Measurements from ENCODE around the gene DSC1.
"Not testable (repeated sequence)": the region's sequence is repeated elsewhere in the genome, so short reads cannot be mapped to it uniquely, and the experiment has no call there.

Gene DSC1, protein sequence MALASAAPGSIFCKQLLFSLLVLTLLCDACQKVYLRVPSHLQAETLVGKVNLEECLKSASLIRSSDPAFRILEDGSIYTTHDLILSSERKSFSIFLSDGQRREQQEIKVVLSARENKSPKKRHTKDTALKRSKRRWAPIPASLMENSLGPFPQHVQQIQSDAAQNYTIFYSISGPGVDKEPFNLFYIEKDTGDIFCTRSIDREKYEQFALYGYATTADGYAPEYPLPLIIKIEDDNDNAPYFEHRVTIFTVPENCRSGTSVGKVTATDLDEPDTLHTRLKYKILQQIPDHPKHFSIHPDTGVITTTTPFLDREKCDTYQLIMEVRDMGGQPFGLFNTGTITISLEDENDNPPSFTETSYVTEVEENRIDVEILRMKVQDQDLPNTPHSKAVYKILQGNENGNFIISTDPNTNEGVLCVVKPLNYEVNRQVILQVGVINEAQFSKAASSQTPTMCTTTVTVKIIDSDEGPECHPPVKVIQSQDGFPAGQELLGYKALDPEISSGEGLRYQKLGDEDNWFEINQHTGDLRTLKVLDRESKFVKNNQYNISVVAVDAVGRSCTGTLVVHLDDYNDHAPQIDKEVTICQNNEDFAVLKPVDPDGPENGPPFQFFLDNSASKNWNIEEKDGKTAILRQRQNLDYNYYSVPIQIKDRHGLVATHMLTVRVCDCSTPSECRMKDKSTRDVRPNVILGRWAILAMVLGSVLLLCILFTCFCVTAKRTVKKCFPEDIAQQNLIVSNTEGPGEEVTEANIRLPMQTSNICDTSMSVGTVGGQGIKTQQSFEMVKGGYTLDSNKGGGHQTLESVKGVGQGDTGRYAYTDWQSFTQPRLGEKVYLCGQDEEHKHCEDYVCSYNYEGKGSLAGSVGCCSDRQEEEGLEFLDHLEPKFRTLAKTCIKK

DNA sequence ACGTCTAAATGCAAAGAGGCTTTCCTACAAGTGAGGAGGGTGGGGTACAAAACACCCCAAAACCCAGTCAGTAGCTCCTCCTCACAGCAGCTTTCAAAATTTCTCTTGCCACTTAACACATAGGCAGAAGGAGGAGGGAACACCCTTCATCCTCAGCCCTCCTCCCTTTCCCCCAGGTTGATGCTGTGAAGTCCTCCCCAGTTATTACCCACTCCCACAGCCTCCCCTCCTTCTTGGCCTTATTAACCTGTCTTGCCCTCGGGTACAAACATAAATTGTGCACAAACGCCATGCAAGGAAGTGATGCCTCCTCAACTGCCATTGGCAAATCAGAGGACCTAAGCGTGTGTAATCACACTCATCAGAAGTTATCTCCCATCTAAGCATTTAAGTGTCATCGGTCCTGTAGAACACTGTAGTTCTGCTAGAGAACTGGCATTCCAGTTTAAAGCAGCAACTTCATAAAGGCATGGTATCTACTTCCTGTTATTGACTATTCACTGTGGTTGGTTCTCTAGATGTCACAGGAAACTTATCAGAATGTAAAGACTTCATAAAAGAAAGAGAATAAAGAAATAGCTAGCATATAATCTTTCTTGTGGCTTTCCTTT lies at the start of gene DSC1:
DSC1 (minus strand) TSS at position 32 of the 611 bp plus-strand sequence. CDS start 262 bp downstream, outside the sequence.
- no peak for DNase-seq

DNA sequence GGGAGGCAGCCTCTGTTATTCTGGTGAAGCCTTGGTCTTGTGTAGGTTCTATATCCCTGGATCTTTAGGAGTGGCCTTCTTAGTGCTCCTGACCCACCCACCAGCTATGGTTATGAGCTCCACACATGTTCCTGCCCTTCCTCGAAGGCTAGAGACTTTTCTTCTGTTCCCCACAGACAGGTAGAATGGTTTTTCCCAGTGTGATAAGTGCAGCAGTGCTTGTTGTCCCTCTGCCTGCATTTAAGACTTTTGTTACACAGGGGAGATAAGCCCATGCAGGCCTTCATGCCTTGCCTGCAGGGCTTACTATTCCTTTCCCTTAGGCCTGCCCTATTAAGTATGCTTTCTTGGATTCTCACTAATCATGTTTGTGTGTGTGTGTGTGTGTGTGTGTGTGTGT lies 48.4 kb upstream of the DSC1 start:
- DNase-seq = no peak

DNA sequence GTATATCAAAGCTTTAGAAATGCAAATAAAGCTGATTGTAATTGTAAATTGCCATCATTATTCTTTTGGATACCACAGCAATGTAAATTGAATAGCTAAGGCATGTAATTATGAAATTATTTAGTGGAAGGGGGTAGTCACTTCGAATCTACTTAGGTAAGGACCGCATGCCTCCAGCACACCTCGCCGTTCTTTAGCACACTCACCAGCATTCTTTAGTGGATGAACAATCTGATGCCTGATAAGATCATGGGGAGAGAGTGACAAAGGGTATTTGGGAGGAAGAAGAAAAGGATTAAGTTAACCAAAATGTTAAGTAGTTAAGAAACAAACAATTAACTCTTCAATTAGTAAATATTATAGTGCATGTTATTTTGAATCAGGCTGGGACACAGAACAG lies 46.4 kb upstream of the DSC1 start:
- no peak for DNase-seq

DNA sequence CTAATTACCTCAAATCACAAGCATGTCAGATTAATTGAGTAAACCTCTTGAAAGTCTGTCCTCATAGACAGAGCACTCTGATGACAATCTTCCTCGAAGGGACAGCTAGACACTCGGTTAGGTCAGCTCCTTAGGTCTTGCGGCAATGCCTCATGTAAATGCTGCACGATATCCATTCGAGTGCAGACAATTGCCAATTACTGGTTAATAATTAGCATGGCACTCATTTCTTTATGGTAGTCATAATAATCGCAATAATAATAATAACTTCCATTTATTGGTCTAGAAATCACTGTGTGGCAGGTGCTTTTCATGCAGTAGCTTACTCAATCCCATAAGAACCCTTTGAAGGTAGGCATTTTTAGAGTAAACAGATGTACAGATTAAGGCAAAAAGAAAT lies 44.7 kb upstream of the DSC1 start:
- no peak for DNase-seq

DNA sequence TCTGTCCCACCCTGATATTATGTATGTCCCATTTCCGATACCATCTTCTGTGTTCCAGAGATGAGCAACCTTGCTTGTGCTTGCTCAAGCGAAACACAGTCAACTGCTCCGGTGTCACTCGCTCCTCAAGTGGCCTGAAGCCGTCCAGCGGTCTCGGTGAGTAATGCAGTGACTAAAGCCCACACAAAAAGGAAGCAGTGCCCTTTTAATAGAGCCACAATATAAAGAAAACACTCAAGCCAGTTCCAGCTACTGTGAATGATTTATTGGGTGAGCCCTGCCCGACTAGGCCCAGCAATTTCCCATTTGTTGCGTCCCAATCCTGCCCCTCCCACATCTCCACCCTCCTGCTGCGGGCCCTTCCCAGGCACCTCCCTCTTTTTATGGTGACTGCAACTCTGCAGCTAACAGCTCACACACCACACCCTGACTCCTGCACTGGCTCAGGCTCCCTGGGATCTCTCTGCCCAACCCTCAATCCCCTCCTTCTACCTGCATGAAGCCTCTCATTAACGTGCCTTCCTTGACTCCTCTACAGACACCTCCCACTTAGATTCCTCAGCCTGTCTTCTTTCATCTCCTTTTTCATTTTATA lies 44.2 kb upstream of the DSC1 start:
- DNase-seq = no peak

DNA sequence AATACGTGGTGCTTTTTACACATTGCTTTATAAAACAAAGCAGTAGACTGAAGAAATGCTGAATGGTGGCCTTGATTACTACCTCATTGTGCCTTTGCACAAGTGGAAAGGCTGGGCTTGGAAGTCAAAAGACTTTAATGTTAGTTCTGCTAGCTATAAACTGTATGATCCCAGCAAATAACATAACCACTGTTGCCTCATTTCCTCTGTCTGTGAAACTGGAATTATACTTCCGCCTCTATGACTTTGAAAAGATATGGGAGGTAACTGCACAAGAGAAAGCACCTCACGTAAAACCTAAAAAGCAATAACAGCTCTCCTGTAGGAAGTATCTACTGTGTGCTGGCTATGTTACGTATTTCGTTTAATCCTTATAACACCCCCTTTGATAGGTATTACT lies 43.4 kb upstream of the DSC1 start:
- no peak for DNase-seq

DNA sequence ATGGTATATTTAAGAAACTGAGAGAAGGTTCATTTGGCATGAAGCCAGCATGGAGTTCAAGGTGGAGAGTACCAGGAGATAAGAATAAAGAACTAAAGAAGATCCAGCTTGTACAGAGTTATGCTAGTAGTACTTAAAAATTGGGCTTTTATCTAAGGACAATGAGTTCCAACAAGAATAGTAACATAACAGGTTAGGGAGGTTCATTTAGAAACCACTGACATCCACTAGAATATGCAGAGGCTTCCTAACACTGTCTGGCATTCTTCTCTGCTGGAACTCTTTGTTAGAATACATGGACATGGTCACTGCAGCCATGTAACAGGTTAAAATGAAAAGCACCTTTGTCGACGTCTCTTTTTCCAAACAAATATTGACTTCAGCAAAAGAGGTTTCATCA lies 42.6 kb upstream of the DSC1 start:
- no peak for DNase-seq

DNA sequence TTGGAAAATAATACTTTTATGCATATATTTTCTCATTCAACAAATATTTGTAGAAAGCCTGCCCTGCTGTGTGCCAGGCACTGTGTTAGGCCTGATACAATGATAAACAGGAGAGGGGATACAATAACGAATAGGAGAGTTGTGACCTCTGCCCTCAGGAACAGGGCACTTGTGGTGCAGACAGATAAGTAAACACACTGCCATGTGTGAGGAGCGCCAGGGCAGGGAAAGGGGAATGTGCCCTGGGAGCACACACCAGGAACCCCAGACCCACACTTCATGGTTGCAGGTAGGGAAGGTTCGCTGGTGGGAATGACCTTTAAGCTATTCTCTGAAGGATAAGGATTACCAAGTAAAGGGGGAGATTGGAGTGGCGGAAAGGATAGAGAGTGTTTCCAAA lies 42.2 kb upstream of the DSC1 start:
- DNase-seq = no peak

DNA sequence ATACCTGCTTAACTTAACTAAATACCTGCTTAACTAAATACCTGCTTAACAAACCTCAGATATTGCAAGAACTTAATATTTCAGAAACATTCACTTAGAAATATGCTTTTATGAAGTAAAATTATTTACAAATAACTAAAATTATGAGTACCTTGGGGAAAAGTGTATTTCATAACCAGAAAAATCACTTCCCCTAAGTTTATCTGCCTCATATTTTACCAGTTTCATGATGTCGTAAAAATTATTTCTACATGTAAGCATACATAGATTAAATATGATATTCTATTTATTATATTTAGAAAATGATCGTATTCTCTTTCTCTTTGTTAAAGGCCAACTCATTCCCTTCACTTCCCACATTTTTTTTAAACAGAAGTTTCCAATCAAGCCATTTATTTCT lies 41.5 kb upstream of the DSC1 start:
- DNase-seq = no peak

DNA sequence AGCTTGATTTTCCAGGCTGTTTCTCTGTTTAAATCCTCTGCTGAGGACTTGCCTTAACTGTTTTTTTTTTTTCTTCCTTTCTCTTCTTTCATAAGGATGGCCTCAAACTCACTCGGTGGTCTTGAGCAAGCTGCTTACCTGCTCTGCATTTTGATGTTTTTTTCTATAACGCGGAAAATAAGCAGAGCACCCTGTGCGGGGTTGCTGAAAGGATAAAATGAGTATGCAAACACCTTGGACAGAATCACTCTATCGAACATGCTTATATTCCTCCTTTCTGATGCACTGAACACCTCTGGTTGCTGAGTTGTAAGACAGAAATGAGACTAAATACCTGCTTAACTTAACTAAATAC lies 41.1 kb upstream of the DSC1 start:
- no peak for DNase-seq

DNA sequence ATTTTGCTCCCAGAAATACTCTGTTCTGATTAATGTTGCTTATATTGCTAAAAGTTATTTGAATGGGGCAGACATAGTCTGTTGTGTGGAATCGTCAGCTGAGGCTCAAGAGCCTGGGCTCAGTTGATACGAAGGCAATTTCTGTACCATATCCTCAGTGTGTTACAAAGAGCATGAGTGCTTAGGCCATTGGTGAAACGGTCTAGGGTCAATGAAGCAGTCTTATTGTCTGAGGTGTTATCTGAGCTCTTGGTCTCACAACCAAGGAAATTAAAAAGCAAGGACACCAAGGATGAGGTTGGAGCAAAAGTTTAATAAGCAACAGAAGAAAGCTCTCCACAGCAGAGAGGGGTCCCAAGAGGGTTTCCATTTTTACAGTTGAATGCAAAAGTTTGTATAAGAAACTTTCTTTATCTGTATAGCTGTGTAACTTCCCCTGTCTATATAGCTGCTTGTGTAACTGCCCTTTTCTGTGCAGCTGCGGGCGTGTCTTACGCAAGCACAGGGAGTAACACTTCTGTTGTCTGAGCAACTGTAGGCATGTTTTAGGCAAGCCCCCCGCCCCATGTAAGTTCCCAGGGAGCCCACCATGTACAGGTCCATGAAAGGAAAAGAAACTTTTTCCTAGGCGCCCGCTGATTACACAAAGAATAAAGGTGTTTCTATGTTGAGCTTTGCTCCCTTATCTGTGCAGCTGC lies 40.6 kb upstream of the DSC1 start:
- no peak for DNase-seq

DNA sequence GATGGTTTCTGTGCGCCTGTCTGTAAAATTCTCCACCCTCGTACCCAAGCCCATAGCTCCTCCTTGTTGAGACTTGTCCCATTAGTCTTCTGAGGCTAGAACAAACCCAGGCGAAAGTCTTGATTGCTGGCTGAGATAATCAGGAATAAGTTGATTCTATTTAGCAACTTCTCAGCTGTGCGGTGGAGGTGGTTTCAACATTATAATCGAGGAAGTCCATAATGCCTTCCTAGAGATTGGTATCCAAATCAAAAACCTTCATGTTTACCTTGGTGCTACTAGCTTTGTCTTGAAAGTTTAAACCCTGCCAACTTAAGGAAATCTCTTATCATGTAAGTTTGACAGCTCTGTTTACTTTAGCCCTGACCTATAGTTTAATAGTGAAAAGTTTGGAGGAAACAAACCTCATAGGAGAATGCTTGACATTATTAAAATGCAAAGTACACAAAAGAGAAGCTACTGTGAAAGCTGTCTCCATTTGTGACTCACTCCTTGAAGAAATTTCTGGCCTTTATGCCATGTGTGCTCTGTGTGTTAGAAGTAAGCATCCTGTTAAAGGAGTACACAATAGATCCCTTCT lies 36.6 kb upstream of the DSC1 start:
- DNase-seq = no peak

DNA sequence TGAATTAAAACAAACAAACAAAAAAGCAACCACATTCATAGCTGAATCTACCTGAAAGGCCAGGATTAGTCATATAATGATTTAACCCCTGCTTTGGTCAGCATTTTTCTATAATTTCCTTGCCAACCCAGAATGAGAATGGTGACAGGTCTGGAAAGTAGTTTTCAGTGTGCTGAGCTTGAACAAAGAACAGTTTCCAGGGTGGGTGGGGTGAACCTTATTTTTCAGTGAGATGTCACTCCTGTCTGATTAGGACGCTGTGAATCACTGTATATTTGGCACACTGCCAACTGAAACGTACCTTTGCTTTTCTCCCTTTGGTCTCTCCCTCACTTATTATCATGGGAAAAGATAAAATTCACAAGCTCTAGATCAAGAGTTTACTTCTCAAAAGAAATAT lies 35.0 kb upstream of the DSC1 start:
- DNase-seq = no peak

DNA sequence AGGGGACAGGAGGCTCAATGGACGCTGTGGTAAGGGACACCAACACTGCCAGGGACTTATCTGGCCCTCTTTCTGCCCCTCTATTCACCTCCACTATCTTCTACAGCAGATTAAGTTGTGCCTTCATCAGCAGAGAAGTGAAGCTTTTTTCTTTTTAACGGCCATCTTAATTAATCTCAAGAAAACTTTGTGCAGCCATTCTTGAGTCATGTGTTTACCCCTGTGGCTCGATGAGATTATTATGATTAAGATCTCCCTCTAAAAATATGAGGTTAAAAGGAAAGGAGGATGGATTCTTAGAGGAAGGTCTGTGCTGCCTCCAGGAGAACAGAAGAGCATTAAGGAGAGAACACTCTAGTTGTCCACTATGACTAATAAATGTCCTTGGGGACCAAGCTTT lies 32.4 kb upstream of the DSC1 start:
- DNase-seq = no peak

DNA sequence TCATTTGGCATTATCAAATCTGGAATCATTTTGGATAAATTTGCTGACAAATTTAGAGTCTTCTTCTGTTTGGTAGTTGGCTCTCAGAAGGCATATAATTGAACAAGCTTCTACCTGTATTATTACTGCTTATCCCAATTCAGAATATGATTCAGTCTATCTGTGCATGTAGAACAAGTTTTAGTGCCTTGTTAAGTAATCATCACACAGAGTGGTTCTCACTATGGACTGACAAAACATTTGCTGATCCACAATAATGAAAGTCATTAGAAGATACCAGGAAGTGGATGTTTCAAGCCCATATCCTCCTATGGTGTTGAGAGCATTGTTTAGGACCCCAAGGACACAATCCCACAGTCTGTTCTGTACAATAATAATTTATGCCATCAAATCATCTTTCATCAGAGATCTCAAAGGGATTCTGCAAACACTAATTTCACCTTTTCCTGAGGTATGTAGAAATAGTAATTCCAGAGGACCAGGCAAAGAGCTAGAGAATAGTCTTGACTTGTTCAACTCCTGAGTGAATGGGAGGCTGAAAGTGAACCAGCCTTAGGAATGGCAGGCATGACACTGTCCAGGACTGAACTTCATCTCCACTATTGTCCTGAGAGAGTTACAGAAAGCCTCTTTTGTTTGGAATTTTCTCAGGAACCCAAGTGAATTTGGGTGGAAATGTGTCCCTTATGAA lies 29.6 kb upstream of the DSC1 start:
- no peak for DNase-seq

DNA sequence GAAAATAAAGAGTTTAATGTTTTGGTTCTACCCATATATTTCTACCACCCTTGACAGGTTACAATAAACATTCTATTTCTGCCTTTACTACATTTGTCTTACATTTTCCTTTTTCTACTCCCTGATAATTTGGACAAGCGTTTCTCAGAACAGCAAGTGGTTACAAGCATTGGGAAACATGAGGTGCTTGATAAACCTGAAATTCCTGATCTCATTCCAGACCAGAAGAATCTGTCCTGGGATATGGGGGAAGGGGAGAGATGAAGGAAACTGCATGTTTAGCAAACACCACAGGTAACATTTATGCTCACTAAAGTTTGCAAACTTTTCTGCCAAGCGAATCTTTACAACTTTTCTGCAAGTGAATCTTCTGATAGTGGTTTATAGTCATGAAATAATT lies 28.3 kb upstream of the DSC1 start:
- no peak for DNase-seq

DNA sequence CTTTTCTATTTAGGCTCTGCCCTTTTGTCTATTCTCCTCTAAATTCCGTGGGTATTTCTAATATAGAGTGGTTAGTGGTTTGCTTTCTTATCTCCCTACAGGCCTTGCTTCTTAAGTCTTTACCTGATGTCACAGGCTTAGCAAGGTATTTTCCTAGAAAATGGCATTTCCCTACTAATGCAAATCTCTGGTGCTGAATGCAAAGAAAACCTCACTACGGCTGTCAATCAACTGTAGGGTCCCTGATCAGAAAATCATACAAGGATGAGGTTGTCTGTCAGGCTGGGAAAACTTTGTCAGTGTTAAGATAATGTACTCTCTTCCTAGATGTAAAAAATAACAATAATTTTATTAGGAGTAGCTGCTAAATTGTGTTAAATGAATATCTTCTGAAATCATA lies 27.1 kb upstream of the DSC1 start:
- no peak for DNase-seq

DNA sequence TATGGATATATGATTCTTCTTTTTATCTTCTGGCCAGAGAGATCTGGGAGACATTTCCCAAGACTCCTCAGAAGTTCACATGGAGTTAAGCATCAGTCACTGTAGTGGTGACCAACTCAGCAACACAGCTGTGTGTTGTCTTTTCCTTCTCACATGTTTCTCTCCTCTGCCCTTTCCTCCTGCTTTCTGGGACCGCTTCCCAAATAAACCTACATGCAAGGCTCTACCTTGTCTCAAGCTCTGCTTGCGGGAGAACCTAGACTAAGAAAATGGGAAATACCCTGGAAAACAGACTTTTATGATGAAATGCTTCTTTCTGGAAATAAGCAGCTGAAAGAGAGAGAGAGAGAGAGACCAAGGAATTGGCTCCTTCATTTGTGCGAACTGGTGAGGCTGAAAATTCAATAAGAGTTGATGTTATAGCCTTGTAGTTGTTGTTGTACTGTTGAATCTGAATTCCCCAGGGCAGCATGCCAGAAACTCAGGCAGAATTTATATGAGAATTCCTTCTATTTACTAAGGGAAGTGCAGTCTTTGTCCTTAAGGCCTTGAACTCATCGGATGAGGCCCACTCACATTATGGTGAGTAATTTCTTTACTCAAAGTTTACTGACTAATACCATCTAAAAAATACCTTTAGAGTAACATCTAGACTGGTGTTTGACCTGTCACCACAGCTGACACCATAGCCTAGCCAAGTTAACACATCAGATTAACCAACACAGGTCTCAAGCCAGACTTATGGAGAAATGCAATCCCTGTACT lies 22.7 kb upstream of the DSC1 start:
- DNase-seq = no peak

DNA sequence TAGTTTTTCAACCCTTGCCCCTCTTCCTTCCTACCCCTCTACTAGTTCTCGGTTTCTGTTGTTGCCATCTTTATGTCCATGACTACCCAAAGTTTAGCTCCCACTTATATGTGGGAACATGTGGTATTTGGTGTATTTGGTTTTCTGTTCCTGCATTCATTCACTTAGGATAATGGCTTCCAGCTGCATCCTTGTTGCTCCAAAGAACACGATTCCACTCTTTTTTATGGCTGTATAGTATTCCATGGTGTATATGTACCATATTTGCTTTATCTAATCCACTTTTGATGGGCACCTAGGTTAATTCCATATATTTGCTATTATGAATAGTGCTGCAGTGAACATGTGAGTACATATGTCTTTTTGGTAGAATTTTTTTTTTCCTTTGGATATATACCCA lies 20.6 kb upstream of the DSC1 start:
- no peak for DNase-seq

DNA sequence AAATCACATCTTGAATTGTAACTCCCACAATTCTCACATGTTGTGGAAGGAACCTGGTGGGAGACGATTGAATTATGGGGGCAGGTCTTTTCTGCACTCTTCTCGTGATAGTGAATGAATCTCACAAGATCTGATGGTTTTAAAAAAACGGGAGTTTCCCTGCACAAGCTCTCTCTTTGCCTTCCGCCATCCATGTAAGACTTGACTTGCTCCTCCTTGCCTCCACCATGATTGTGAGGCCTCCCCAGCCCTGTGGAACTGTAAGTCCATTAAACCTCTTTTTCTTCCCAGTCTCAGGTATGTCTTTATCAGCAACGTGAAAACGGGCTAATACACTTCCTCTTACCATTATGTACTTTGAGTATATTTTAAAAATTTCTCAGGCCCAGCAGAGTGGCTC lies 14.7 kb upstream of the DSC1 start:
- not testable (repeated sequence) for DNase-seq

DNA sequence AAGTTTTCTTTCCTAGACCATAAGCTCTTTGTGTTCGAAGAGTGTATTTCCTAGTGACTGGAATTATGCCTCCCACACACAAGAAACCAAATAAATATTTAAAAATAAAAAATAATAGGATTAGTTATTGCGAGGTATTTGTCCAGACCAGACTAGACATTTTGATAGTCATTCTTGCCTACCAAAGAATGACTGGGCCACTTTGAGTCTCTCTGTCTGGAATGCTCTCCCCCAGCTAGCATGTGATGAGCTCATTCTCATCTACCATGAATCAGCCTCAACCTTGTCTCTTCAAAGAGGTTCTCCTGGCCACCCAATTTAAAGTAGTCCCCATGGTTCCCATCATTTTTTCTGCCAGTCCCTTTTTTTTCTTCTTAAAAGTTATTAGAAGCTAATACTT lies 13.9 kb upstream of the DSC1 start:
- DNase-seq = no peak

Measured in activated CD4-positive, alpha-beta T cell treated with anti-CD3 and anti-CD28 coated beads for 1 hour (primary cell).